GM12892 (cell line): Measurements from ENCODE around the gene TIMM23.
"Not testable (repeated sequence)": the region's sequence is repeated elsewhere in the genome, so short reads cannot be mapped to it uniquely, and the experiment has no call there.

Experiments
- POLR2A ChIP-seq: IDR thresholded peaks from 2 replicates; pipeline ENCODE4 v1.6.1; 2011; ENCODE audit warnings: low read depth, low read length, control low read depth
- POLR2AphosphoS5 ChIP-seq: IDR thresholded peaks from 2 replicates; pipeline ENCODE4 v1.6.1; 2011; ENCODE audit warnings: low read depth, low read length, control low read depth
- TAF1 ChIP-seq: IDR thresholded peaks from 2 replicates; pipeline ENCODE4 v1.6.1; 2011; ENCODE audit warnings: low read depth, mild to moderate bottlenecking, control low read depth, low read length, borderline replicate concordance

GRCh38 chr10:45934788-45935187, 37.5 kb upstream of the TIMM23 start:
- TF ChIP-seq POLR2A, POLR2AphosphoS5, TAF1: not testable (repeated sequence)
